HK-2 (cell line): Measurements from ENCODE around the gene KLF3.

Experiments used
- DNase-seq: peaks from one replicate; pipeline ENCODE4 v3.0.0-alpha.2; 2018; ENCODE audit not compliant: unreplicated experiment

The KLF3 gene

DNA sequence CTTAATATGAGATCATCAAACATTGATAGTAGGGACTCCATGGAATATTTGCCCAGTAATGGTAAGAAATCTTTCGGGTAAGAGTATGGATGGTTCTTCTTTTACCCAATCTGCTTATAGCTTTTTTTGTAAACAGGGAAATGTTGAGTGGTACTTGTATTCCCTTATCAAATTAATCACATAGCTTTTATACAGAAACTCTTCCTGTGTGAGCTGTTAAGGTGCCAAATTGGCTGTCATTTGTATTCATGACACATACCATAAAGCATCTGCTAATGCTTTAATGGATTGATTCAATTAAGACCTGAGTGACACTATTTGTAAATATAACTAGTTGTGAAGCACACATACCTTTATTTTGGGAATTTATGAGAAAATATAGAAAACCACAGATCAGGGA is 34.2 kb downstream of the KLF3 start:
- DNase-seq = no peak

DNA sequence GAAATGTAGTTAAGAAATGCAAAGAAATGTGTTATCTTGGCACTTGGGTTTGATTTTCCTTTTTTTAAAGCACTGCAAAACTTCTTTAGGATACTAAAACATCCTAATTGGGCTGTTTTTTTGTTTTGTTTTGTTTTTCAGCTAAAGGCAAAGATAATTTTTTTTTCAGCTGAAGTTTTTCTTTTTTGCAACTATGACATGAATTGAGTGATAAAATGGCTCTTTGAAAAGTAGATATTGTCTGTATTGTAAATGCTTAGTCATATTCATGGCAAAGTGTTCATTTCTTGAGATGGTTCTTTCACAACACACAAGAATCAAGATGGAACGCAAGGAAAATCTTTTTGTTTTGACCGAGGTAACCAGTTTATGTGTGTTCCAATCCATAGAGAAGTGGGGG is 35.1 kb downstream of the KLF3 start:
- DNase-seq = no peak

- DNase-seq = no peak
Measured at GRCh38 chr4:38703635-38704034, 39.6 kb downstream of the KLF3 start.

GRCh38 chr4:38704622-38705154 is 40.7 kb downstream of the KLF3 start:
- no peak for DNase-seq

GRCh38 chr4:38706301-38706700 is 42.3 kb downstream of the KLF3 start:
- DNase-seq = no peak

DNA sequence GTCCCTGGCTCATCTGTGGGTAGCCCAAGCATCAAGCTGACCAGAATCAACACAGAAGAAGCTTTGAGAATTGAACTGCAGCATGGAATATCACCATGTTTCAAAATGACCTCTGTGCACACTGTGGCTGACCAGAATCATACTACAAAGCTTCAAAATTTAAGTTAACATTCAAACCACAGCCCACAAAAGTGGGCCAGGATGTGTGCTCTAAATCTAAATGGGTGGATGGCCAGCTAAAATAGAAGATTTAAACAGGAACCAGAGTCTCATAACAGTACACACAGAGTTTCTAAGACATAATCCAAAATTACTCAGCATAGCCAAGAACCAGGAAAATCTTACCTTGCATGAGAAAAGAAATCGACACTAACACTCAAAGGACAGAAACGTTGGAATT is 46.1 kb downstream of the KLF3 start:
- no peak for DNase-seq

DNA sequence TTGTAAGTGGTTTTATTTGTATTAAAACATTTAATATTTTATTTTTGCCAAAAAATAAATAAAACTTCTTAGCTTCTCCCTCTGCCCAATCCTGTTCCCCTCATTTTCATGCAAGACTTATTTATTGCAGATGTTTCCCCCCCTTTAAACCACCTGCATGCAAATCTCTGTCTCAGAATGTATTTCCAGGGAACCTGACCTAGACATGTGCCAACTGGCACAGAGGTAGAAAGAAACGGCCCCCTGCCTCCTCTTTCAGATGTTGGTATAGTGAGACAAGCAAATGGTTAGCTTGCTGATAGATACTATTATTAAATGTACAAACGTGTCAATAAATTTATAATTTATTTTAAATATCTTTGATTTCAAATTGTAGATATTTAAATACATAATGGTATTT is 47.1 kb downstream of the KLF3 start:
- no peak for DNase-seq

GRCh38 chr4:38715050-38715449 is 51.1 kb downstream of the KLF3 start:
- DNase-seq = no peak

GRCh38 chr4:38716256-38716655 is 52.3 kb downstream of the KLF3 start:
- DNase-seq = no peak

GRCh38 chr4:38717604-38718003 is 53.6 kb downstream of the KLF3 start:
- no peak for DNase-seq

- DNase-seq = no peak
Measured at GRCh38 chr4:38723114-38723513, 59.1 kb downstream of the KLF3 start.

DNA sequence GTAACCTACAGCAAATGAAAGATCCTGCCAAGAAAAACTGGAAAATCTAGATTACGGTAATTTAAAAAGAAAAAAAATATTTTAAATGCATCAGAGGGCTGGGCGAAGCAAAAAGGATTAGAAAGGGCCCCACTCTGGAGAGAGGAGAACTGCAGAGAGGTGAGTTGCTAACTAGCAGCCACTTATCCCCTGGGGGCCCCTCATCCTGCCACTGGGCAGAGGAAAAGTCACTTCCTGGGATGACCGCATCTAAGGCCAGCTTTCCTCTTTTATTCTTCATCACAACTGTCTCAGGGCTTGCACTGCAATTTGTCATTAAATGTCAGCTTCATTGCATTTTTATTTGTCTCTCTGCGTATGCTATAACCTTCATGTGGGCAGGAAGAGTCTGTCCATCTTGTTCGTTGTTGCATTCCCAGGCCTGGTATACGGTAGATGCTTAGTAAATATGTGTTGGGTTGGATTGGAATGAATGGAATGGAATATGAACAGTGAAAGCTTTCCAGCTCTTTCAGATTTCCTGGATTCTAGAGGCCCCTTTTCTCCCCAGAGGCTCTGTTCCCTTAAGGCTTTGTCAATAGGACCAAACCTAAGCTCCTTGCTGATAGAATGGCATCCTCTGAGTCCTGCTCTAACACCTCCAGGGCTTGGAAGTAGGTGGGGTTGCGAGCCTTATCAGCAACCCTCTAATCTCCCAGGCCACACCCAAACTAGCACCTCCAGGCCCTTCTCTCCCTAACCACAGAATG is 59.9 kb downstream of the KLF3 start:
- DNase-seq = no peak

DNA sequence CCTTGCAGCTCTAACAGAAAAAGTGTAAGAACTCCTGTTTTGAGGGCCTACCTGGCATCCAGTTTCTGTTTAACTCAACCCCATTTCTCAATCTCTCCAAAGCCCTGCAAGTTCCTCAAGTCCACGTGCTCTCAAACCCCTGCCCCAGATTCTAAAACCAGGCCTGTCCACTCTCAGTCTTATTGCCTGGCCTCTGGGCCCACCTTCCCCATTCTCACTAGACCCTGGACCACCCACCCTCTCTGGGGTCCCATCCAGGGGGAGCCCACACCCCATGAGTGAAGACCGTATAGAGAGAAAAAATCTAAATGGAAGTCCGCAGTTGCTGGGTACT is 60.4 kb downstream of the KLF3 start:
- DNase-seq = no peak

GRCh38 chr4:38728631-38729141 is 64.7 kb downstream of the KLF3 start:
- DNase-seq = no peak

- no peak for DNase-seq
Measured at GRCh38 chr4:38730493-38730829, 66.5 kb downstream of the KLF3 start.

- peak; percentile 88 for DNase-seq
Measured at GRCh38 chr4:38730830-38731646, 67.0 kb downstream of the KLF3 start.

- DNase-seq = no peak
Measured at GRCh38 chr4:38733663-38734062, 69.7 kb downstream of the KLF3 start.

DNA sequence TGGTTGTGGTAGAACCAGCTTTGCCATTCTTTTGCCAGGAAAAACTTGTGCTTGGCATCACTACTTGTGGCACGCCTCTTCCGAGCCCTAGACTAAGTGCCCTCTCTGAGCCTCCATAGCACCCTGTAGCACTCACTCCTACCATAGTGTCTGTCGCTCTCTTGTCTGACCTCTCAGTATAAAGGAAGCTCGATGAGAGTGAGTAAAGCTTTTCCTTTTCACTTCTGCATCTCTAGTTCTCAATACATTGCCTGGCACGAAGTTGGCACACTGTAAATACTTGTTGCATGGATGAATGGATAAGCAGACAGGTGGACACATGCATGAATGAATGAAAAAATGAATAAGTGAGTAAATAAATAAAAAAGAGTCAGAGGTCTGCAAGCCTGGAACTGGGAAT is 70.4 kb downstream of the KLF3 start:
- no peak for DNase-seq

DNA sequence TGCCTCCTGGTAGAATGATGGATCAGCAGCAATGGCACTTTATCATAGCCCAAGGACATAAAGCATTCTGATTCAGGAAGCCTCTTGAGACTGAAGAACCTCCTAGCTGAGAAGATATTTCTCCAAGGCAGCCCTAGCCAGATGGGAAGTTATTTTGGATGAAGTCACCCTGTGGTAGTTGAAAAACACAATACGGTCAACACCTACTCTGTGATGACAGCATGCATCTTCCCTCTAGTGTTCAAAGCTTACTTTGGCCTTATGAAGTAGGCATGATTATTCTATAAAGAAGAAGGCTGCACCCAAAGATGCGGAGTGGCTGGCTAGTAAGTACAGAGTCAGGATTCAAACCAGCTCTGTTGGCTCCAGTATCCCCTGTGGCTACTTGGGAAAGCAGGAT is 70.9 kb downstream of the KLF3 start:
- DNase-seq = no peak

GRCh38 chr4:38735870-38736269 is 71.9 kb downstream of the KLF3 start:
- no peak for DNase-seq

GRCh38 chr4:38738940-38739803 is 75.2 kb downstream of the KLF3 start:
- no peak for DNase-seq

DNA sequence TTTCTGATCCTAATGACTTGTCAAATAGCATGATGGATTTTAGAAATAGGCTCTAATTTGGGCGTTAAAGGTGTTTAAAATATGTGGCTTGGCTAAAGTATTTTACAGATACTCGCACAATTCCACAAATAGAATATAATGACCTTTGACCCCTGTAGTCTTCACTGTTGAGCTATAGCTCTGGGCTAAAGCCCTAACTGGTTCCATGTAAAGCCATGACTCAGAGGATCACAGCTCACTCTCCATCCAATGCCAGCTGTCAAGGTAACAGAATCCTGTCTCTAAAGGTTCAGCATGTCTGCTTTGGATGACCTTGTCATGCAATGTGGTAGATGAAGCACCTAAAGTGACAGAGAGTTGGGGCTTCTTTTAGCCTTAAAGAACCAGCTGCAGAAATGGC is 76.3 kb downstream of the KLF3 start:
- DNase-seq = no peak
